SK-N-SH treated with all-trans-retinoic acid at 6 μM for 48 hours (cell line): ENCODE data around the gene INHBB.

ENCODE experiments used
- ARNTL ChIP-seq: fragments of 450-650 bp; formaldehyde crosslinking; IDR thresholded peaks from 2 replicates; pipeline ENCODE4 v1.5.0; 2020; ENCODE audit warnings: low read depth, mild to moderate bottlenecking, moderate library complexity, borderline replicate concordance
- CSDC2 ChIP-seq: fragments of 250-450 bp; sonication (Bioruptor Pico); IDR thresholded peaks from 2 replicates; pipeline ENCODE4 v1.5.0; 2020; ENCODE audit warnings: mild to moderate bottlenecking, moderate library complexity
- ISL1 ChIP-seq: fragments of 250-450 bp; sonication (Bioruptor Pico); IDR thresholded peaks from 2 replicates; pipeline ENCODE4 v2.1.2; 2022; ENCODE audit warnings: mild to moderate bottlenecking, moderate library complexity
- ZNF70 ChIP-seq: fragments of 450-650 bp; formaldehyde crosslinking; IDR thresholded peaks from 2 replicates; pipeline ENCODE4 v1.5.0; 2020; ENCODE audit warnings: mild to moderate bottlenecking, moderate library complexity
- TF ChIP-seq, protein P1 (sequence below): fragments of 250-450 bp; sonication (Bioruptor Pico); IDR thresholded peaks from 2 replicates; pipeline ENCODE4 v1.8.0; 2021; ENCODE audit warnings: low read depth, mild to moderate bottlenecking, moderate library complexity, borderline replicate concordance
- TF ChIP-seq, protein P2 (sequence below): fragments of 250-450 bp; sonication (Bioruptor Pico); IDR thresholded peaks from 2 replicates; pipeline ENCODE4 v1.5.1; 2020; ENCODE audit warnings: low read depth, mild to moderate bottlenecking, moderate library complexity

DNA sequence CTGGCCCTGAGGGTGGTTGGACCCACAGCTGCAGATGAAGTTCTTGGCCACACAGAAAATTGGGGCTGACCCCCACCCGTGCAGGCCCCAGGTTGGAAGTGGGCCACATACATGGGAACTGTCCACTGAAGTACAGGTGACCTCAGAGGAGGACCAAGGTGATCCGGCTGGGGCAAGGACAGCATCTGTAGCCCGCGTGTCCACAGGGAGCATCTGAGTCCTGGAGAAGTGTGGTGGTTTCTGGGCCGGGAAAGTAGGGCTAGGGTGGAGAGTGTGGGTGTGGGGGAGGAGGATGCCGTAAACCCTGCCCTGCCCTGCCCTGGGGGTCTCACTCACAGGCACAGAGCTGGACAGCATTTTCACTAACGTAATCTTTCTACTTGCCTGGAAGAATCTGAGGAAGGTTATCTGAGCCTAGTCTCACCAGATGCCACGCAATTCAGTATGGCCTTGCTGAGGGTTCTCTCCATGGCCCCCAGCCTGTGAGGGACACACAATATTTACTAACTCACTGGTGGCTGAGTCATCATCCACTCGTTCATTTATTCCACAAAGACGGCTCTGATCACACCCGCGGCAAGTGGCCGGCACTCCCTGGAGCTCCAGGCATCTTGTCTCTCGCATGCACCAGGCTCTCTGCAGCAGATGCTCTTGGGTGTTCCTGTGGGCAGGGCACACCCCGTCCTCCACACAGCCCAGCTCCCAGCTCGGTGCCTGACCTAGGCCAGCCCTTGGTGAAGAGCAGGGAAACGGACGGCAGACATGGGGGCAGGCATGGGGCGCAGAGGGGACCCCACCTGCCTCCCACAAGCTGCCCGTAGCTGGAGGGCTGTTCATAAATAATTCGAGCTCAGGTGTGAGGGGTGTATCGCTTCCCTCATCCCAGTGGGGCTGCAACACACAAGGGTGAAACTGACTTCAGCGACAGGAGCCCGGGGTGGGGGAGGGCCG lies 51.2 kb downstream of the INHBB start:
- TF ChIP-seq, protein P1, sequence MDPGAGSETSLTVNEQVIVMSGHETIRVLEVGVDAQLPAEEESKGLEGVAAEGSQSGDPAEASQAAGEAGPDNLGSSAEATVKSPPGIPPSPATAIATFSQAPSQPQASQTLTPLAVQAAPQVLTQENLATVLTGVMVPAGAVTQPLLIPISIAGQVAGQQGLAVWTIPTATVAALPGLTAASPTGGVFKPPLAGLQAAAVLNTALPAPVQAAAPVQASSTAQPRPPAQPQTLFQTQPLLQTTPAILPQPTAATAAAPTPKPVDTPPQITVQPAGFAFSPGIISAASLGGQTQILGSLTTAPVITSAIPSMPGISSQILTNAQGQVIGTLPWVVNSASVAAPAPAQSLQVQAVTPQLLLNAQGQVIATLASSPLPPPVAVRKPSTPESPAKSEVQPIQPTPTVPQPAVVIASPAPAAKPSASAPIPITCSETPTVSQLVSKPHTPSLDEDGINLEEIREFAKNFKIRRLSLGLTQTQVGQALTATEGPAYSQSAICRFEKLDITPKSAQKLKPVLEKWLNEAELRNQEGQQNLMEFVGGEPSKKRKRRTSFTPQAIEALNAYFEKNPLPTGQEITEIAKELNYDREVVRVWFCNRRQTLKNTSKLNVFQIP (CRISPR knock-in tag), result no peak
- TF ChIP-seq ZNF70 (CRISPR knock-in tag) (no peak), ARNTL (CRISPR knock-in tag) (no peak), ISL1 (CRISPR knock-in tag) (no peak), CSDC2 (CRISPR knock-in tag) (no peak)
- TF ChIP-seq, protein P2, sequence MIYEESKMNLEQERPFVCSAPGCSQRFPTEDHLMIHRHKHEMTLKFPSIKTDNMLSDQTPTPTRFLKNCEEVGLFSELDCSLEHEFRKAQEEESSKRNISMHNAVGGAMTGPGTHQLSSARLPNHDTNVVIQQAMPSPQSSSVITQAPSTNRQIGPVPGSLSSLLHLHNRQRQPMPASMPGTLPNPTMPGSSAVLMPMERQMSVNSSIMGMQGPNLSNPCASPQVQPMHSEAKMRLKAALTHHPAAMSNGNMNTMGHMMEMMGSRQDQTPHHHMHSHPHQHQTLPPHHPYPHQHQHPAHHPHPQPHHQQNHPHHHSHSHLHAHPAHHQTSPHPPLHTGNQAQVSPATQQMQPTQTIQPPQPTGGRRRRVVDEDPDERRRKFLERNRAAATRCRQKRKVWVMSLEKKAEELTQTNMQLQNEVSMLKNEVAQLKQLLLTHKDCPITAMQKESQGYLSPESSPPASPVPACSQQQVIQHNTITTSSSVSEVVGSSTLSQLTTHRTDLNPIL (CRISPR knock-in tag), result no peak
